Activated gamma-delta T cell treated with Interleukin-2 at 50 U/mL for 16 hours (primary cell): Measurements from ENCODE around the gene CLDND2.

Experiments used
- DNase-seq: peaks from one replicate; pipeline ENCODE4 v3.0.0-alpha.2; 2020

CLDND2 gene

GRCh38 chr19:51380379-51380778 is 11.6 kb upstream of the CLDND2 start:
- DNase-seq = no peak

- DNase-seq = no peak
Measured at GRCh38 chr19:51377422-51377821, 8.6 kb upstream of the CLDND2 start.

- DNase-seq = peak; percentile 35
Measured at GRCh38 chr19:51375504-51376221, 6.9 kb upstream of the CLDND2 start.

GRCh38 chr19:51372649-51373504 is 4.1 kb upstream of the CLDND2 start, which contains the start of gene NKG7:
NKG7 (minus strand) TSS chr19:51372654; CDS start chr19:51372535, 119 bp downstream.
- DNase-seq = peak; percentile 82

GRCh38 chr19:51372021-51372648 is 3.3 kb upstream of the CLDND2 start:
- DNase-seq = no peak

- no peak for DNase-seq
Measured at GRCh38 chr19:51371186-51371690, 2.4 kb upstream of the CLDND2 start.

- no peak for DNase-seq
Measured at GRCh38 chr19:51370230-51370629, 1.4 kb upstream of the CLDND2 start.

GRCh38 chr19:51367565-51368365 is 1.0 kb downstream of the CLDND2 start:
- DNase-seq = peak; percentile 95

GRCh38 chr19:51367255-51367564 is 1.6 kb downstream of the CLDND2 start:
- no peak for DNase-seq

GRCh38 chr19:51366389-51367254 is 2.2 kb downstream of the CLDND2 start:
- peak; percentile 90 for DNase-seq

- no peak for DNase-seq
Measured at GRCh38 chr19:51365965-51366388, 2.8 kb downstream of the CLDND2 start, which contains the start of gene ETFB. ETFB (minus strand) TSS chr19:51366388; CDS start chr19:51366326, 62 bp downstream.

GRCh38 chr19:51365211-51365964 is 3.4 kb downstream of the CLDND2 start:
- DNase-seq = no peak

GRCh38 chr19:51364200-51365106 is 4.3 kb downstream of the CLDND2 start:
- DNase-seq = no peak

- DNase-seq = no peak
Measured at GRCh38 chr19:51361239-51361638, 7.6 kb downstream of the CLDND2 start.

- no peak for DNase-seq
Measured at GRCh38 chr19:51359294-51359693, 9.5 kb downstream of the CLDND2 start.

- no peak for DNase-seq
Measured at GRCh38 chr19:51357952-51358351, 10.9 kb downstream of the CLDND2 start.

GRCh38 chr19:51356159-51356801 is 12.5 kb downstream of the CLDND2 start:
- no peak for DNase-seq

GRCh38 chr19:51354742-51355148 is 14.1 kb downstream of the CLDND2 start:
- no peak for DNase-seq
